HepG2 (cell line): ENCODE results near the gene TRIM36. TPM values are rescaled to one million over a fixed set of nuclear protein-coding genes. Genes with fewer than 3 reads are reported as not detected.

Source experiments
- ATAC-seq: fragments of 200-7000 bp; cut with Tn5 transposase; 3 replicates; pipeline ENCODE4 v1.9.1; 2020; ENCODE audit warnings: mild to moderate bottlenecking, moderate library complexity
- BruUV-seq: library from RNA; stranded (reverse); fragments of 400-500 nt; replicated peaks from 2 replicates; lab custom pipeline; 2021; lab: Mats Ljungman, UMichigan
- CTCF ChIA-PET: fragments of 300-600 bp; formaldehyde crosslinking; extraction: SDS; loops from one replicate; lab custom pipeline; 2021; ENCODE audit warnings: low total read pairs, inconsistent platforms, low intra/inter-chr PET ratio; lab: Yijun Ruan, JAX
- POLR2A ChIA-PET: fragments of 350-600 bp; sonication (Branson Sonifier 250); formaldehyde crosslinking; loops from one replicate; lab custom pipeline; 2020; ENCODE audit warnings: antibody characterized with exemption, inconsistent platforms; lab: Yijun Ruan, JAX
- DNase-seq: peaks from one replicate; pipeline ENCODE4 v3.0.0-alpha.2; 2015; ENCODE audit warnings: low spot score
- FAIRE-seq: peaks from 3 replicates; lab custom pipeline; 2011; peaks lifted over from hg19 to GRCh38; lab: Jason Lieb, UNC
- H2AFZ ChIP-seq: one replicate; pipeline ENCODE4 v1.6.1; 2011; ENCODE audit warnings: low read length, inconsistent platforms
- H3K27ac ChIP-seq: fragments of 300-600 bp; 3 replicates; pipeline ENCODE4 v1.8.0; 2011; ENCODE audit warnings: mixed run types, mild to moderate bottlenecking, mixed read lengths, low read length, inconsistent platforms; ENCODE audit not compliant: insufficient read depth; ENCODE audit errors: extremely low read length
- H3K27me3 ChIP-seq, 2 experiments: fragments of 200-600 bp in 1 of 2; 2 replicates in 1 of 2; 3 replicates in 1 of 2; pipeline versions ENCODE4 v1.6.0 to v1.8.0; 2011; ENCODE audit warnings: low read length in 2 of 2, mild to moderate bottlenecking in 2 of 2, moderate library complexity in 2 of 2, inconsistent platforms in 1 of 2; ENCODE audit not compliant: insufficient read depth in 2 of 2, control insufficient read depth in 1 of 2
- H3K36me3 ChIP-seq, 2 experiments: fragments of 200-600 bp in 1 of 2; replicated peaks in 1 of 2; 2 replicates in 1 of 2; 3 replicates in 1 of 2; pipeline versions ENCODE4 v1.5.1 to v1.8.0; 2011; ENCODE audit warnings: low read length in 2 of 2, inconsistent platforms in 1 of 2; ENCODE audit not compliant: insufficient read depth in 2 of 2, control insufficient read depth in 1 of 2
- H3K4me1 ChIP-seq: 2 replicates; pipeline ENCODE4 v1.5.1; 2012; ENCODE audit warnings: low read length, inconsistent platforms; ENCODE audit not compliant: insufficient read depth
- H3K4me2 ChIP-seq: 2 replicates; pipeline ENCODE4 v1.6.0; 2011; ENCODE audit warnings: low read depth, low read length, inconsistent platforms
- H3K4me3 ChIP-seq, 3 experiments: fragments of 200-600 bp in 1 of 3; sonication (generic), shearing (Covaris generic) in 1 of 3; replicated peaks in 1 of 3; 2 replicates each; pipeline ENCODE4 v1.5.1; 2011 to 2016; ENCODE audit warnings: low read length in 3 of 3, inconsistent platforms in 2 of 3, low read depth in 2 of 3, mild to moderate bottlenecking in 2 of 3, control low read depth in 1 of 3, mixed read lengths in 1 of 3; ENCODE audit not compliant: insufficient read depth in 1 of 3
- H3K79me2 ChIP-seq: one replicate; pipeline ENCODE4 v1.6.1; 2011; ENCODE audit warnings: low read length, inconsistent platforms; ENCODE audit not compliant: insufficient read depth
- H3K9ac ChIP-seq: 2 replicates; pipeline ENCODE4 v1.6.0; 2011; ENCODE audit warnings: mild to moderate bottlenecking, low read depth, low read length, inconsistent platforms; ENCODE audit not compliant: insufficient read depth
- H3K9me3 ChIP-seq: 2 replicates; pipeline ENCODE4 v1.5.1; 2012; ENCODE audit warnings: mild to moderate bottlenecking, low read length
- H4K20me1 ChIP-seq: 2 replicates; pipeline ENCODE4 v1.6.0; 2011; ENCODE audit warnings: inconsistent platforms, mild to moderate bottlenecking, low read length, moderate library complexity; ENCODE audit not compliant: insufficient read depth
- AFF4 ChIP-seq: sonication (generic); formaldehyde crosslinking; IDR thresholded peaks from 2 replicates; pipeline ENCODE4 v1.4.0; 2020; ENCODE audit warnings: missing genetic modification reagents
- ATF7-NPFF ChIP-seq: sonication (generic); formaldehyde crosslinking; IDR thresholded peaks from 2 replicates; pipeline ENCODE4 v1.8.1; 2023; ENCODE audit warnings: mild to moderate bottlenecking, low read depth, missing genetic modification reagents, moderate library complexity
- ISX ChIP-seq: sonication (generic); formaldehyde crosslinking; conservative IDR thresholded peaks from 2 replicates; pipeline ENCODE4 v1.5.0; 2020; ENCODE audit warnings: missing genetic modification reagents
- NFE2L2 ChIP-seq: fragments of 150-350 bp; IDR thresholded peaks from 2 replicates; pipeline ENCODE4 v1.6.1; 2014; ENCODE audit warnings: low read length
- NR2F6 ChIP-seq, 2 experiments: IDR thresholded peaks; 2 replicates each; pipeline ENCODE4 v1.6.1; 2016; ENCODE audit warnings: antibody characterized with exemption in 1 of 2, mild to moderate bottlenecking in 1 of 2
- RBM39 ChIP-seq: fragments of 200-400 bp; formaldehyde crosslinking; IDR thresholded peaks from one replicate; pipeline ENCODE4 v1.6.1; 2018; ENCODE audit warnings: antibody characterized with exemption, mild to moderate bottlenecking, low read depth, low read length; ENCODE audit not compliant: poor library complexity, severe bottlenecking
- THAP7 ChIP-seq: sonication (generic); formaldehyde crosslinking; IDR thresholded peaks from 2 replicates; pipeline ENCODE4 v1.8.1; 2023; ENCODE audit warnings: mild to moderate bottlenecking, missing genetic modification reagents
- ZMYM2 ChIP-seq: sonication (generic); formaldehyde crosslinking; IDR thresholded peaks from 2 replicates; pipeline ENCODE4 v1.8.0; 2022; ENCODE audit warnings: mild to moderate bottlenecking, missing genetic modification reagents
- ZNF10 ChIP-seq: sonication (generic); formaldehyde crosslinking; IDR thresholded peaks from 2 replicates; pipeline ENCODE4 v1.4.0; 2020; ENCODE audit warnings: mild to moderate bottlenecking, low read depth, missing genetic modification reagents, borderline replicate concordance
- ZNF232 ChIP-seq: sonication (generic); formaldehyde crosslinking; IDR thresholded peaks from 2 replicates; pipeline ENCODE4 v1.4.0; 2020; ENCODE audit warnings: missing genetic modification reagents, borderline replicate concordance
- ZNF235 ChIP-seq: sonication (generic); formaldehyde crosslinking; IDR thresholded peaks from 2 replicates; pipeline ENCODE4 v1.8.1; 2023; ENCODE audit warnings: mild to moderate bottlenecking, missing genetic modification reagents, borderline replicate concordance
- ZNF557 ChIP-seq: sonication (generic); formaldehyde crosslinking; IDR thresholded peaks from 2 replicates; pipeline ENCODE4 v1.4.0; 2020; ENCODE audit warnings: missing genetic modification reagents
- ZNF563 ChIP-seq: sonication (generic); formaldehyde crosslinking; IDR thresholded peaks from 2 replicates; pipeline ENCODE4 v1.8.0; 2022; ENCODE audit warnings: mild to moderate bottlenecking, moderate library complexity, missing genetic modification reagents
- ZNF749 ChIP-seq: sonication (generic); formaldehyde crosslinking; IDR thresholded peaks from 2 replicates; pipeline ENCODE4 v1.8.0; 2022; ENCODE audit warnings: mild to moderate bottlenecking, missing genetic modification reagents, moderate library complexity, borderline replicate concordance
- ZNF83 ChIP-seq: sonication (generic); formaldehyde crosslinking; IDR thresholded peaks from 2 replicates; pipeline ENCODE4 v1.4.0; 2020; ENCODE audit warnings: missing genetic modification reagents, mild to moderate bottlenecking, borderline replicate concordance
- ZNF891 ChIP-seq: sonication (generic); formaldehyde crosslinking; IDR thresholded peaks from 2 replicates; pipeline ENCODE4 v1.5.0; 2020; ENCODE audit warnings: mild to moderate bottlenecking, missing genetic modification reagents
- WGBS: methylation state at CpG from one replicate; pipeline ENCODE4 v1.1.6; 2017; ENCODE audit warnings: low lambda C conversion rate; 5-methylcytosine and 5-hydroxymethylcytosine counted together
- in situ Hi-C: cut with HindIII; loops from 2 replicates; pipeline ENCODE4 v1.10.0; 2017; ENCODE audit warnings: low pct_unique_long_range_greater_than_20kb; ENCODE audit not compliant: extremely low pct_ligation_motif_present
- intact Hi-C: fragments of 100-400 bp; cut with micrococcal nuclease; formaldehyde crosslinking; loops from one replicate; pipeline ENCODE4 v1.10.0; 2022; ENCODE audit not compliant: unreplicated experiment
- polyA plus RNA-seq, 8 experiments: library from polyadenylated mRNA; depleted of rRNA in 3 of 8; stranded (reverse) in 7 of 8; unstranded in 1 of 8; fragments of >200 nt; fragmentation: Illumina TruSeq in 4 of 8; extraction: Trizol in 4 of 8; gene quantifications; 2 replicates each; pipeline versions ENCODE4 v1.2.1 to v1.2.3, GENCODE V29; 2011 to 2016; ENCODE audit warnings: low read depth in 4 of 8, missing spikeins in 1 of 8, mixed read lengths in 1 of 8; ENCODE audit not compliant: insufficient read depth in 1 of 8
- total RNA-seq, 5 experiments: library from RNA; depleted of rRNA; stranded (reverse); fragments of >200 nt; fragmentation: Illumina TruSeq; extraction: Trizol; gene quantifications; 2 replicates each; pipeline ENCODE4 v1.2.3, GENCODE V29; 2016; ENCODE audit warnings: low read depth in 1 of 5

Gene TRIM36
- total and polyA plus RNA-seq, 2 of the 13 experiments (the other 11 are each of a cell fraction or from before 2014, with no cell fraction given), result 1.7 to 2.4 TPM

GRCh38 chr5:115097236-115097635, 72.5 kb downstream of the TRIM36 start:
- intact Hi-C loops, result loop anchor here (5.0 kb wide), 1 partner anchor 490 kb away; no protein-coding TSS in a partner anchor
- 24% methylated on average over 2 of the region's 2 CpGs for WGBS
- no peaks in the 10 kb centered on the region for H3K36me3 ChIP-seq
- no peaks in the 10 kb centered on the region for H3K79me2 ChIP-seq
- BruUV-seq, result no TSS peak
- ChIA-PET POLR2A (no interaction called here), CTCF (interaction anchor here (2.8 kb wide), 1 partner anchor 149 kb away, joined by 28 read pairs; no protein-coding TSS in a partner anchor)
- H3K4me1 ChIP-seq, result peaks cover 21% of the 10 kb centered on the region
- in situ Hi-C loops, result loop anchor here (5.0 kb wide), 1 partner anchor 150 kb away; no protein-coding TSS in a partner anchor
- no peak overlapping the region for H3K27ac ChIP-seq
- no peak overlapping the region for H3K4me2 ChIP-seq
- no peak overlapping the region for H3K9ac ChIP-seq
- H3K4me3 ChIP-seq, result no peak overlapping the region
- no peaks in the 10 kb centered on the region for H3K9me3 ChIP-seq
- no peak overlapping the region for H2AFZ ChIP-seq
- no peak for TF ChIP-seq ZNF891 (CRISPR knock-in tag)
- no peak for TF ChIP-seq AFF4 (CRISPR knock-in tag)
- TF ChIP-seq NR2F6 (IDR thresholded peaks at IDR 0.05), result no peak
- TF ChIP-seq NR2F6 (CRISPR knock-in tag; IDR thresholded peaks at IDR 0.05), result no peak
- no peak for TF ChIP-seq RBM39
- TF ChIP-seq NFE2L2, result no peak
- no peak for TF ChIP-seq ZMYM2 (CRISPR knock-in tag)
- no peak for TF ChIP-seq ZNF235 (CRISPR knock-in tag)
- no peak for TF ChIP-seq ZNF557
- no peak for TF ChIP-seq ZNF10 (CRISPR knock-in tag)
- no peak for TF ChIP-seq ZNF232 (CRISPR knock-in tag)
- no peak for TF ChIP-seq ZNF563
- no peak for TF ChIP-seq ZNF83 (CRISPR knock-in tag)
- TF ChIP-seq ATF7-NPFF (CRISPR knock-in tag), result no peak
- TF ChIP-seq THAP7, result no peak
- TF ChIP-seq ZNF749 (CRISPR knock-in tag), result no peak
- TF ChIP-seq ISX, result no peak
- no peaks in the 10 kb centered on the region for H4K20me1 ChIP-seq
- DNase-seq (no peak), FAIRE-seq (no peak), ATAC-seq (no peak)
- peaks cover 0 to 26% of the 10 kb centered on the region in 2 experiments; a peak in 2 of 5 replicates for H3K27me3 ChIP-seq
